ENCODE results near the gene MTG1.
"Not testable (repeated sequence)": the region's sequence is repeated elsewhere in the genome, so short reads cannot be mapped to it uniquely, and the experiment has no call there.

Gene MTG1

DNA sequence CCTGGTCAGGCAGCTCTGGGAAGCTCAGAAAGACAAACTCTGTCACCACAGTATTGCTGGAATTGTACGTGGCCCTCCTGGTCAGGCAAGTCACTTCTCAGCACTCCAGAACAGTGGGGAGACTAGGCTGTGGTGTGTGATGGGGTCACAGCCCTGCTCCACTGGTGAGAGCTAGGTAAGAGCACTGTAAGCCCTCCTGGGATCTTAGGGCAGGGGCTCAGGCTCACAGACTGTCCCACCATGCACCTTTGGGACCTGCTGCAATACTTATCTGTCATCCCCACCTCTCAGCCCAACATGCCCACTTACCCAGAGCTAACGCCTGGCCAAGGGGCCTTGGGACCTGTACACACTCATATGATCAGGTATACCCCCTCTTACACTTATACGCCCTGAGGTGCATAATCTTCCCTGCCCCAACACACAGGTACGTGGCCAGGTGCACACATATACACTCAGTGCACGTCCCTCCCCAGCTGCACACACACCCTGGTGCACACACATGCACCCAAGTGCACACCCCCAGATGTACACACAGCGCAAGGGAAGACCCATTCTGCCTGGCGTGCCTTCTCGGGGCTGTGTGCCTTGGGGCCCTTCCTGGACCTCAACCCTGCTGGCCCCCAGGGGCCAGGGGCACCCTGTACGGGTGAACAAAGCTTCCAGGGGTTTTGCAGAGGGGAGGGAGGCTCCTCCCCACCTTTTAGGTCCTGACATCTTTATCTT lies 38.1 kb downstream of the MTG1 start:
- DNase-seq = not testable (repeated sequence)

DNA sequence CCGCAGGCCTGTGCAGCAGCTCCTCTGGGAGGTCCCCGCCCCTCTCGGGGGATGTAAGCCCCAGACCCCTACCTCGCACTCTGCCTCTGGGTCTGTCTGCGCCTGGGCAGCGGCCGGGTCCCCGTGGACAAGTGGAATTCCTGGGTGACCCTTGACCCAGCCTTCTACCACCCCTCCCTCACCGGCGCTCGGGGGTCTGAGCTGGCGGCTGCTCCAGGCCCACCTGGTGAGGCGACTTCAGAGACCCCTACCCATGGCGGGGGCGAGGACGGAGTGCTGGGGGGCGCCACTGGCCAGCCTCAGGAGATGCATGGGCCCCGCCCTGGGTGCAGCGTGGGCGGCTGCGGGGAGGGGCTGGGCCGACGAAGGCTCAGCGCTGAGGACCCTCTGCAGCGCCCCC lies 38.8 kb downstream of the MTG1 start:
- not testable (repeated sequence) for DNase-seq

DNA sequence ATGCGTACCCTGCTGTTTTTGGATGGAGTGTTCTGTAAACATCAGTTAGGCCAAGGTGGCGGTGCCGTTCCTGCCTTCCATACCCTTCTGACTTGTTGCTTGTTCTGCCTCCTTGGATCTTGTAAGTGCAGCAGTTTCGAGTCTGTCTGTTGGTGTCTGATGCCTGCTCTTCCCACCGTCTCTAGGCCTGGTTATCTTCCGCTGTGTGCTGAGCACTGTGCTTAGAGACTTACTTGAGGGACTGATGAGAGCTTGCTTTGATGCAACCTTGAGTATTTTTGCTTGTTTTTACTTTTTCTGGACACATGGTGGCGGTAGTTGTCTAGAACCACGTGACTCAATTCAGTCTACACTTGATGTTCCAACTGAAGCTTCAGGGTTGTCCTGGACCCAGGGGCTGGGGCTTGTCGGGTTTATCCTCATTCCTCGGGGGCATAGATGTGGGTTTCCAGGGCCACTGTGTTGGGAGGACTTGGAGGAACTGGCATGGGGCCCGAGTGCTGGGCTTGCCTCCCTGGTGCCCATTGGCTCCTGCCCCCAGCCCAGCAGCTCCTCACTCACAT lies 44.8 kb downstream of the MTG1 start:
- no peak for DNase-seq

DNA sequence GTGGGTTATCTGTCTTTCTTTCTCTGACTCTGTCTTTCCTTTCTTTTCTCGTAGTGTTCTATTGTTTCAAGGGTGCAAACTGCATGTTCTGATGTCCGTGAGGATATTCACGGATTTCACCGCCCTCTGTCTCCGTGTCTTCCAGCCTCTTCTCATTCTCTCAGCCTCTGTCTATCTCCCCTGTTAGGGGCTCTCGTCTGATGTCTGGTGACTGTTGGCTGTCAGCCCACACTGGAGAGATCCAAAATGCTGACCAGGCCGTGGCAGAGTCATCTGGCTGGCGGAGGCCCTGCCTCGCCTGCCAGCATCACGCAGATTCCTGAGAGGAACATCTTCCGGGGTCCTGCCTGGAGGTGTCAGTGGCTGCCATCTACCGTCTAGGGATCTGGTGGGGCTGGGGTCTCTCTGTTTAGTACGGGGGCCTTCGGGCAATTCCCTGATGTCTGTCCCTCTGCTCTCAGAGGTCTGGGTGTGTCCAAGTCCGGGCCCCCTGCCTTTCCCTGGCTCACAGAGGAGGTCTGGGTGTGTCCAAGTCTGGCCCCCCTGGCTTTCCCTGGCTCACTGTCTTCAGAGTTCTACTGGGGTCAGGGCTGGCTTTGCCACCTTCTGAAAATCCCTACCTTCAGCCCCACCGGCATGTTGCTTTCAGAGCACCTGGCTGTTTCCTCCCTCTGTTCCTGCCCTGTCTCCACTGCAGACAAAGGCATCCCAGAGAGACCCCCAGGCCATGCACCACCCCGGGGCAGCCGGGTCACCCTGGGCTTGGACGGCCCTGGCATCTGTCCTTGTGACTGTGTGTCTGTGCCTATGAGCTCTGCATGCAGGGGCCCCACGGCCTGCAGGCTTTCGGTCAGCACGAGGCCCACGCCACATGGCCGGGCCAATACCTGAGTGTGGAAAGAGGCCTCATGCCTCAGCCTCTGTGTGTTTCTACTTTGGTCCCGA lies 45.8 kb downstream of the MTG1 start:
- DNase-seq = no peak

DNA sequence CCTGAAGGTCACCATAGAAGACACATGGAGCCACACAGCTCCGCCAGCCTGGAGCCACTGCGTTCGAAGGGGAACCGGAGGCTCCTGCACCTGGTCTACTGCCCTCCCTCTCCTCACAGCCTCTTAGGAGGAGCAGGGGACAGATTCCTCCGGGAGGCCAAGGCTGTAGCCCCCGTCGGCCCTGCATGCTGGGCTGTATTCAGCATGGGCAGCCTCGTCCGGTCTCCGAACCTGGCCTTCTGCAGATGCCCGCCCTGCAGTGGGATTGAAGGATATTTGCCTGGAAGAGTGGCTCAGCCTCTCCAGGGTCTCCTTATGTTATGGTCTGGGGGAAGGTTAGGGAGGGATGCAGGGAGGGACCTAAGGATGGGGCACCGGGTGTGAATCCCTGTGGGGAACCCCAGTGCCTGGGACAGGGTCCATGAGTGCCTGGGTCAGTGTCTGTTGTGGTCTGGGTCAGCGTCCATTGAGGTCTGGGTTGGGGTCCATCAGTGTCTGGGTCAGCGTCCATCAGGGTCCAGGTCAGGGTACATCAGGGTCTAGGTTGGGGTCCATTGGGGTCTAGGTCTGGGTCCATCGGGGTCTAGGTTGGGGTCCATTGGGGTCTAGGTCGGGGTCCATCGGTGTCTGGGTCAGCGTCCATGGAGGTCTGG lies 46.8 kb downstream of the MTG1 start:
- DNase-seq = no peak

DNA sequence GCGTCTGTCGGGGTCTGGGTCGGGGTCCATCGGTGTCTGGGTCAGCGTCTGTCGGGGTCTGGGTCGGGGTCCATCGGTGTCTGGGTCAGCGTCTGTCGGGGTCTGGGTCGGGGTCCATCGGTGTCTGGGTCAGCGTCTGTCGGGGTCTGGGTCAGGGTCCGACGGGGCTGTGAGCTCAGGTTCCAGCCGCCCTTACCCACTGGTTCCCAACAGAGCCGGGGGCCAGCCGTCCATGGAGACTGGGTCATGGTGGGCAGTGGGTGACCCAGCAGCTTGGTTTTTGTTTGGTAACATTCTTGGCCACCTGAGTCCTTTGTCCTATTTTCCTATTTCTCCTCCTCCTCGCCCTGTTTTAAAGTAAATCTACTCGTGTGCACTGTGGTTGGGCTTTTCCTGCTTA lies 47.4 kb downstream of the MTG1 start:
- DNase-seq = not testable (repeated sequence)

DNA sequence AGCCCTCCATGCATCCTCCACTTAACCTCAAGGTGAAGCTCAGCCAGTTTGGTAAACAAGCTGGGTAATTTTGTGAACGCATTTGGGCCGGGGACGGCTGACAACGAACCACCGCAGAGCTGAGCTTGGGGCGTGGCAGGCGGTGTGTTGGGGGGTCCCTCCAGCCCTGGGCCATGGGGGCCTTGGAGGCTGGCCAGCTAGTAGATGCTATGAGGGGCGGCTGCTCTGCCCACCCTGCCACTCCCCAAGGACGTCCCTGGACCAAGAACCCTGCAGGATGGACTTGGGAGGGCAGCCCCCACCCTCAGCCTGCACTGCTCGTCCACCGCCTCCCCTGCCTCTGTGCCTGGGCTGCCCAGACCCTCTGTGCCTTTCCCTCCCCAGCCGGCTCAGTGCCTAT lies 47.8 kb downstream of the MTG1 start:
- no peak for DNase-seq

DNA sequence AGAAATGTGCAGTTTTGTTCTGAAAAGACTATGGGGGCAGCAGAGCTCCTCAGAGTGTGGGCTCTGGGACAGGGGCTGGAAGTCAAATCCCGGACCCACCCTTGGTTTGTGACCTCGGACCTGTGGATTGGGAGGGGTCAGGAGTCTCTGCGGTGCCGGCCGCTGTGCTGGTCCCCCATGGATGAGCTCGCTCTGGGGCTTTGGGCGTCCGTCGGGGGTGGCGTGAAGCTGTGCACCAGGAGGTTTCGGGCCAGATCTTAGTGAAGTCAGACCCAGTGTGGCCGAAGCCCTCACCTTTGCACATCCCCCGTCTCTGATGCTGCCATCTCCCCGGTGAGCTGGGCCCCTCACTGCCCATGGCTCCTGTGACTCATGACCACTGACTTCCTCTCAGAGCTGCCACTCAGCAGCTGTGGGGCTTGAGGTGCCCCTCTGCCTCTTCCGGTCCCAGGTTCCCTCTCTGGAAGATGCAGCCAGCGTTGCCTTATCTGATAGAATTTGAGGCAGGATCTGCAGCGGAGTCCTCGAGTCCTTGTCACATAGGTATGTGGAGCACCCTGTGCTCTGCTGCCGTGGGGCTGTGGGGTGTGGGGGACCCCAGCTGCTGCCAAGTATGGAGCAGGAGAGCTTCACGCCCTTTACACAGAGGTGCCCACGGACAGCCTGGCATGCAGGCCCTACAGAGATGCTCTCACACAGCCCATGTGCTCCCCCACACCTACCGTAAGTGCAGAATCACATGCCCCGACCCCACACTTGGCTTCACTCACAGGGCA lies 48.4 kb downstream of the MTG1 start:
- no peak for DNase-seq

DNA sequence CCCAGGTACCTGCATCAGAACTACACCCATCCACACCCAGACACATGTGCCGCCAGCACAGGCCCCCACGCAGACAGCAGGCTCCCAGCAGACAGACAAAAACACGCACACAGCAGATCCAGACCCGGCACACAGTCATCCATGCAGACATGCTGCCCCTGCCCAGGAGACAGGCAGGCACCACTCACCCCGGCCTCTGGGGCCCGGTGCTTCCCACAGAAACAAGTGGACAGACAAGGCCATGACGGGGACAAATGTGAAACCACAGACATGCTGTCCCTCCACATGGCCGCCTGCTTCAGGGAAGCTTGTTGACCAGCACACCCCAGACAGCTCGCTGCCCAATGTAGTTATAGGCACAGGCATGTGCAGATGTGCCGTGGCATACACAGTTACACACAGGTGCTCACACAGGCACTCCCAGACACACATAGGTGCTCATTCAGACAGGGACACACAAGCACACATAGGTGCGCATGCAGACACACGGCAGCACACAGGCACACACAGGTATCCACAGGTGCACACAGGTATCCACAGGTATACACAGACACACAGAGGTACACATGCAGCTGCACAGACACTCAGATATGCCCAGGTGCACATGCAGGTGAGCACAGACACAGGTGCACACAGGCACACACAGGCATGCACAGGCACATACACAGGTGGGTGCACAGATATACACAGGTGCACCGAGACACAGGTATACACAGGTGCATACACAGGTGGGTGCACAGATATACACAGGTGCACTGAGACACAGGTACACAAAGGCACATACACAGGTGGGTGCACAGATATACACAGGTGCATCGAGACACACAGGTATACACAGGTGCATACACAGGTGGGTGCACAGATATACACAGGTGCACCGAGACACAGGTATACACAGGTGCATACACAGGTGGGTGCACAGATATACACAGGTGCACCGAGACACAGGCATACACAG lies 49.3 kb downstream of the MTG1 start:
- no peak for DNase-seq

DNA sequence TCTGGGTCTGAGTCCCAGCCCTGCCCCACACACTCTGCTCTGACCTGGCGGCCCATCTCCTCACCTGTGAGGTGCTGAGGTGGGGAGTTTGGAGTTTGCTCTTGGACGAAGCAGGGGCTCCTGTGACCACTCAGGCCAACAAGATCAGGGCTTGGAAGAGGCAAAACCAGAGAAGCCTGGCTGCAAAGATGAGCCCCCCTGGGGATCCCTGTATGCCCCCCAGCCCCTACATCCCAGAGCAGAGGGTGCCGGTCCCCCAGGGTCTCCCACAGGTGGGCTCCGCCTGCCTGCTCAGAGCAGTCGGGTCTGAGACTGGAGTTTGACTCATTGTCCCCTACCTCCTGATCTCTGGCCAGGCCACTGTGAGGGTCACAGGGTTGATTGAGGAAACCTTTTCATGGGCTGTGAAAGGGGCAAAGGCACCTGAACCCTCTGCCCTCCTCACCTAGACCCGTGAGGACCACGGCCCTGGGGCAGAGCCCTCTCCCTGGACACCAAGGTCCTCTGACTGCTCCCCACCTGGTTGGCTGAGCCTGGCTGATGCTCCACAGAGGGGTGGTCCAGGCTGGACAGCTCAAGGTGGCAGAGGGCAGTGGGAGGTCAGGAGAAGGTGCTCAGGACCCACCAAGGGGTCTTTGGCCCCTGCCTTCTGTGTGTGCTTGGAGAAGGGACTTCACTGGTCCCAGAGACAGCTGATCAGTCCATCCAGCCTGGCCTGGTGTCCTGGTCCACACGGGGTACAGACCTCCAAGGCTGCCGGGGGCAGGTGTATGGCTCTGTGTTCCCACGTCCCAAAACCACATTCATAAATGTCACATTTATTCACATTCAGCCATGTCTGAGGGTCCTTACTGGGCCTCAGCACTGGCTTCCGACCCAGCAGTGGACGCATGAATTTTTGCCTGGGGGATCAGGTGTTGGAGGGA lies 50.6 kb downstream of the MTG1 start:
- no peak for DNase-seq

DNA sequence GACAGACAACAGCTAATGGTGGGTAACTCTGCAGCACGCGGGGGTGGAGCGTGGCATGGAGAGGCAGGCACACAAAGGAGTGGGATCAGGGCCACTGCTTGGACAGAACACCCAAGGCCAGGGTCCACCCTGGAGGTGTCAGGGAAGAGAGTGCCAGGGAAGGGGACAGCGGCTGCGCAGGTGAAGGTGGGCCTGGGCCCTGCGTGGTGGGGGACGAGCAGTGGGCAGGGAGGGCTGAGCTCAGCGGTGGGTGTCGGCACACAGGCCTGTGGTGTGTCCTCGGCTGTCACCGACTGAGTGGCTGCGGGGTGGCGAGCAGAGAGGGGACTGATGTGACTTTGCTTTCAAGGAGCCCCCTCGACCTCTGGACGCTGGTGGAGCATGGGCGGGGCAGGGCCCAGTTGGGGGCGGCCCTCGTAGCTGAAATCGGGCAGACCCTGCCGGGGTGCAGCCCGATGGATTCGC lies 51.3 kb downstream of the MTG1 start:
- DNase-seq = no peak

DNA sequence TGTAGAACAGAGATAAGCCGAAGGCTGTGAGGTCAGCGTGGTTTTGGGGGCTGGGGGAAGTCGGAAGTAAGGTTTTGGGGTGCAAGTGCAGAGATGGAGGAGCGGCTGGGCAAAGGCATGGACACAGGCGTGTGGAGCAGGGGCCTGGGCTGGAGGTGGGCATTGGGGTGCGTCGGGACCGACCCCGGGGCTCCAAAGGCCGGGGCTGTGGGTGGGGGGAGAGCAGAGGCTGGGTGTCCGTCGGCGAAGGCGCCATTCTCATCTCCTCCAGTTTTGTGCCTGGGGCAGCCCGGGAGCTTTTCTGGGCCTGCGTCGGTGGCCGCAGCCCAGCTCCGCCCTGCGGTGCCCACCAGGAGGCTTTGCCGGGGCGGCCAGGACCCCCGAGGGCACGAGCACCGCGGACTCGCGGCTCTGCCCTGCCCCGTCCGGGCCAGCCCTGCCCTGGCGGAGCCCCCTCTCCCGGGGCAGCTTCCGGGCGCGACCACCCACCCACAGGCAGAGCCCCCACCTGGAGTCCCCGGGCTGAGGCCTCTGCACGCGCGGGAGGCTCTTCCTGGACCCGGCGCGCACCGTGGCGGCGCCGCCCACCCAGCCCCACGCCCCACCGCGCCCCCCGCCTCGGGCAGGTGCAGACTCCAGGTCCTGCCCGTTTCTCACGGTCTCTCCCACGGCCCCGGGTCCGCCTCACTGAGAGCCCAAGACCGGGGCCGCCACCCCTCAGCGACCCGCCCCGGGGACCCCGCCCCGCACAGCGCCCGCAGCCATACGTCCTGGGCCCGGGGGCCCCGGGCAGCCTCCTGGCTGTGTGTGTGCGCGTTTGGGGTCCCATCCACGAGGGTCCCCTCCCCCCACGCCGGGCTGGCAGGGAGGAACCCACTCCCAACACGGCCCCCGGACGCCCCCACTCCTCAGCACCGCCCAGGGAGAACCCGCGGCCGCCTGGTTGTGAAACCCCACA lies 52.1 kb downstream of the MTG1 start:
- no peak for DNase-seq

DNA sequence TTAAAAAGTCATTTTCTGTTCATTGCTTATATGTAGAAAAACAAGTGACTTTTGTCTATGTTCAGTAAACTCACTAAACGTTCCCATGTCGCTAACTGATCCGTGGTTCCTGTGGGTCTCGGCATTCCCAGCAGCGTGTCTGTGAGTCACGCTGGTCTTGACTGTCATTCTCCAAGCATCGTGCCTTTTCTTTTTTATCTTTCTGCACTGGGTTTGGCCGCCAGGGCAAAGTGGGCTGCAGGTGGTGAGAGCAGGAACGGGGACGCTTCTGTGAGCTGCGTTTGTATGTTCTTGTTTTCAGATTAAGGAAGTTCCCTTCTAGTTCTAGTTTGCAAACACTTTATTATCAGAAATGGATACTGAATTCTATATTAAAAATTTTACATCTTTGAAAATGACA lies 53.0 kb downstream of the MTG1 start:
- no peak for DNase-seq

DNA sequence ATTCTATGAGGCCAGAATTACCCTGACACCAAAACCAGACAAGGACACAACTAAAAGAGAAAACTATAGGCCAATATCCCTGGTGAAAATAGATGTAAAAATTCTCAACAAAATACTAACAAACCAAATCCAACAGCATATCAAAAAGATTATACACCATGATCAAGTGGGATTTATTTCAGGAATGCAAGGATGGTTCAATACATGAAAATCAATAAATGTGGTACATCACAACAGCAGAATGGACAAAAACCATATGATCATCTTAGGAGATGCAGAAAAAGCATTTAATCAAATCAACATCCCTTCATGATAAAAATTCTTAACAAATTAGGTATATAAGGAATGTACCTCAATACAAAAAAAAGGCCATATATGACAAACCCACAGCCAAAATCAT lies 54.2 kb downstream of the MTG1 start:
- DNase-seq = no peak

DNA sequence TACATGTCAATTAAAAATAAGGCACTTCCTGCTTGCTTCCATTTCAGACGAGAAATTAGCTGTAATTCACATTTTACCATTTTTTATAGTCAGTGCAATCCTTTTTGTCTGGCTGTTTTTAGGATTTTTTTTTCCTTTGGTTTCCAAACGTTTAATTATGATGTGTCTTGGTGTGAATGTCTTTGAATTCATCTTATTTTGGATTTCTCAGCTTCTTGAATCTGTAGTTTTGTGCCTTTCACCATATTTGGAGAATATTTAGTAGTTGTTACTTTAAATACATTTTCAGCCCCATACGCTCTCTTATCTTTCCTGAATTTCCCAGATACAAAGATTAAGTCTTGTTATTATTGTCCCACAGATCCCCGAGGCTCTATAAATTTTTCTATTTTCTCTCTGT lies 57.4 kb downstream of the MTG1 start:
- DNase-seq = no peak

DNA sequence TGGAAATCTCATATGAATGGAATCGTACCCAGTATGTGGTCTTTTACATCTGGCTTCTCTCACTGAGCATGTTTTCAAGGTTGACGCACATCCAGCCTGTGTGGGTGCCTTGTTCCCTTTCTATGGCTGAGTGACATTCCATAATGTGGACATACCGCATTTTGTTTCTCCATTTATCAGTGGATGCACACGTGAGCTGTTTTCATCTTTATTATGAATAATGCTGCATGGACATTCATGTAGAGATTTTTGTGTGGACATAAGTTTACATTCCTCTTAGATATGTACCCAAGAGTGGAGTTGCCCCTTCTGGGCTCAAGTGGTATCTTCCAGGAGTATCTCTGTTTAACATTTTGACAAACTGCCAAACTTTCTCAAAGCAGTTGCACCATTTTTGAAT lies 58.5 kb downstream of the MTG1 start:
- DNase-seq = no peak

DNA sequence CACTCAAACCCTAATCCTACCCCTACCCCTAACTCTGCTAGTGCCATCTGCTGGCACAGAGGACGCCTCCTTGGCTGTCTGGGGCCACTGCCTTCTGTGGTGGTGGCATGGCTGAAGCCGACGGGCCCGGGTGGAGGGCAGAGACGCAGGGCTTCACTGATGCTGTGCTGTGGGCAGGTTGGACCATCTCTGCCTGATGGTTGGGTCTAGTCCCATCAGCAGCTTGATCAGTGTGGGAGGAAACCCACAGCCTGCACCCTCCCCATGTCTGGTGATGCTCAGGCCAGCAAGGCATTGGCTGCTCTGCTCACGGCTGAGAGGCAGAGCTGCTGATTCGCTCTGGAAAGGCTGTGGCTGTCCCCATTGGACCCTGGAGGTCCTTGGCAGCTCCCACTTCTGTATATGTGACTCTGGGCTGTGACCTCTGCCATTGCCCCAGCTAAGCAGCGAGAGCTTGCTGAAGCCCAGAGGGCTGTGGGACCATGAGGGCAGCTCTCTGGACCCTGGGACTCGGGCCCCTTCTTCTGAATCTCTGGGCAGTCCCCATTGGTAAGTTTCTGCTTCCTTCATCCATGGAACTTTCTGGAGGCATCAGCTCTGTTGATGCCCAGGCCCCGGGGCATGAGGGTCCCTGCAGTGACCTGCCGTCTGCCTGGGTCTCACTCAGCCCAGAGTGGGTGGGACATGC lies 59.7 kb downstream of the MTG1 start, which contains the start of gene SCART1:
Gene SCART1 (plus strand): TSS at position 430 of the 688 bp plus-strand sequence. CDS start 53 bp downstream, at position 483.
- DNase-seq = no peak
